Measurements from ENCODE around the gene NCAM1.

- TF ChIP-seq POLR2A (IDR thresholded peaks at IDR 0.05) (no peak), CTCF (IDR thresholded peaks at IDR 0.05) (no peak), POLR2AphosphoS5 (IDR thresholded peaks at IDR 0.05) (no peak)
Observed at GRCh38 chr11:112975493-112975892, 14.3 kb downstream of the NCAM1 start.

Data from upper lobe of left lung (tissue), 4 donors.